ENCODE results near the gene GPR37.

GRCh38 chr7:124813994-124814798 lies 48.6 kb upstream of the GPR37 start:
- TF ChIP-seq, protein P1, sequence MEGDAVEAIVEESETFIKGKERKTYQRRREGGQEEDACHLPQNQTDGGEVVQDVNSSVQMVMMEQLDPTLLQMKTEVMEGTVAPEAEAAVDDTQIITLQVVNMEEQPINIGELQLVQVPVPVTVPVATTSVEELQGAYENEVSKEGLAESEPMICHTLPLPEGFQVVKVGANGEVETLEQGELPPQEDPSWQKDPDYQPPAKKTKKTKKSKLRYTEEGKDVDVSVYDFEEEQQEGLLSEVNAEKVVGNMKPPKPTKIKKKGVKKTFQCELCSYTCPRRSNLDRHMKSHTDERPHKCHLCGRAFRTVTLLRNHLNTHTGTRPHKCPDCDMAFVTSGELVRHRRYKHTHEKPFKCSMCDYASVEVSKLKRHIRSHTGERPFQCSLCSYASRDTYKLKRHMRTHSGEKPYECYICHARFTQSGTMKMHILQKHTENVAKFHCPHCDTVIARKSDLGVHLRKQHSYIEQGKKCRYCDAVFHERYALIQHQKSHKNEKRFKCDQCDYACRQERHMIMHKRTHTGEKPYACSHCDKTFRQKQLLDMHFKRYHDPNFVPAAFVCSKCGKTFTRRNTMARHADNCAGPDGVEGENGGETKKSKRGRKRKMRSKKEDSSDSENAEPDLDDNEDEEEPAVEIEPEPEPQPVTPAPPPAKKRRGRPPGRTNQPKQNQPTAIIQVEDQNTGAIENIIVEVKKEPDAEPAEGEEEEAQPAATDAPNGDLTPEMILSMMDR (IDR thresholded peaks at IDR 0.05), result no peak
- TF ChIP-seq POLR2A (IDR thresholded peaks at IDR 0.05), result no peak

All from Peyer's patch (tissue), 4 donors.